ENCODE data around the gene MAMSTR.
"Not testable (repeated sequence)": the region's sequence is repeated elsewhere in the genome, so short reads cannot be mapped to it uniquely, and the experiment has no call there.

MAMSTR gene

DNA sequence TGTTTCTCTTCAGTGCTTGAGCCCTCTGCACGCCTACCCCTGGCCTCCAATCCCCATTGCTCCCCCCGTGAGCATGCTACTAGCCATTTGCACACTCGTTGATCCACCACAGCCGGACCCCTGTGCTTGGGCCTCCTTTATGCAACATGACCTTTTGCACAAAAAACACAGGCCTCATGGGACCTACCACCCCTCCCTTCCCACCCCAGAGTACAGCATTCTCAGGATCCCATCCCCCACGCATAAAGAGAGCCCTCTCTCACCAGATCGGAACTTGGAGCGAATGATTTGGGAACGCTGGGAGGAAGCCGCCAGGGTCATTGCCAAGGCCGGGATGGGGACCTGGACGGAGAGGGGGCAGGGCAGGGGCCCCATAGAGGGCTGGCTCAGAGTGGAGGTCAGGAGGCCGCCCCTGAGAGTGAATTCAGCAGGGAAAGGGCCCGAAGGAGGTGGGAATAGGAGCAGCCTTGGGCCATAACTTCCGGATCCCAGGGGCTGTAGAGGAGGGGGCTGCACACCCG is 754 bp downstream of the MAMSTR start:
- H3F3A ChIP-seq (ENCODE audit: insufficient read depth, low read length), result no peaks in the 10 kb centered on the region
- no peak overlapping the region for H3K4me2 ChIP-seq (ENCODE audit: low read length)
- H3K9me3 ChIP-seq (ENCODE audit: low read length), result no peaks in the 10 kb centered on the region
- no peak overlapping the region for H3K9ac ChIP-seq (ENCODE audit: low read length)
- H2AFZ ChIP-seq (ENCODE audit: low read length), result no peak overlapping the region
- H3K9me2 ChIP-seq (ENCODE audit: low read depth, low read length), result no peaks in the 10 kb centered on the region
- H3K27me3 ChIP-seq (ENCODE audit: insufficient read depth, low read length), result no peaks in the 10 kb centered on the region
- no peak overlapping the region for H3K4me3 ChIP-seq (ENCODE audit: low read depth, low read length, poor library complexity, severe bottlenecking)
- H3K4me1 ChIP-seq (ENCODE audit: insufficient read depth, low read length, severe bottlenecking), result peaks cover 32% of the 10 kb centered on the region
- TF ChIP-seq, protein P1, sequence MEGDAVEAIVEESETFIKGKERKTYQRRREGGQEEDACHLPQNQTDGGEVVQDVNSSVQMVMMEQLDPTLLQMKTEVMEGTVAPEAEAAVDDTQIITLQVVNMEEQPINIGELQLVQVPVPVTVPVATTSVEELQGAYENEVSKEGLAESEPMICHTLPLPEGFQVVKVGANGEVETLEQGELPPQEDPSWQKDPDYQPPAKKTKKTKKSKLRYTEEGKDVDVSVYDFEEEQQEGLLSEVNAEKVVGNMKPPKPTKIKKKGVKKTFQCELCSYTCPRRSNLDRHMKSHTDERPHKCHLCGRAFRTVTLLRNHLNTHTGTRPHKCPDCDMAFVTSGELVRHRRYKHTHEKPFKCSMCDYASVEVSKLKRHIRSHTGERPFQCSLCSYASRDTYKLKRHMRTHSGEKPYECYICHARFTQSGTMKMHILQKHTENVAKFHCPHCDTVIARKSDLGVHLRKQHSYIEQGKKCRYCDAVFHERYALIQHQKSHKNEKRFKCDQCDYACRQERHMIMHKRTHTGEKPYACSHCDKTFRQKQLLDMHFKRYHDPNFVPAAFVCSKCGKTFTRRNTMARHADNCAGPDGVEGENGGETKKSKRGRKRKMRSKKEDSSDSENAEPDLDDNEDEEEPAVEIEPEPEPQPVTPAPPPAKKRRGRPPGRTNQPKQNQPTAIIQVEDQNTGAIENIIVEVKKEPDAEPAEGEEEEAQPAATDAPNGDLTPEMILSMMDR (IDR thresholded peaks at IDR 0.05; ENCODE audit: low read length), result no peak
- no peak for TF ChIP-seq EZH2 (IDR thresholded peaks at IDR 0.05; ENCODE audit: borderline replicate concordance, low read length)
- H3K36me3 ChIP-seq (ENCODE audit: insufficient read depth, low read length), result no peaks in the 10 kb centered on the region
- no peaks in the 10 kb centered on the region for H3K79me2 ChIP-seq (ENCODE audit: insufficient read depth, low read length)
- H4K20me1 ChIP-seq (ENCODE audit: insufficient read depth, low read length), result no peaks in the 10 kb centered on the region
- no peak overlapping the region for H3K27ac ChIP-seq (ENCODE audit: low read depth, low read length, poor library complexity, severe bottlenecking)

DNA sequence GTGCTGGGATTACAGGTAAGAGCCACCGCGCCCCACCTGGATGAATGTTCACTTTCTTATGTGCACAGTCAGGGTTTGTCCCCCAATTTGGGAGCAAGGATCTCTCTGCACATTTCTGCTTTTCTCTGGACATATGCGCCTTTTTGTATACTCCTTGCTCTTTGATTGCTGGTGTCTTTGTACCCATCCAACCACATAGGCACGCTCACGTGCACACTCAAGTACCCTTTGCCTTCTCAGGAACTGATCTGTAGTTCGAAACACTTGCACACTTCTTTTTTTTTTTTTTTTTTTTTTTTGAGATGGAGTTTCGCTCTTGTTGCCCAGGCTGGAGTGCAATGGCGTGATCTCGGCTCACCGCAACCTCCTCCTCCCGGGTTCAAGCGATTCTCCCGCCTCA is 1.4 kb downstream of the MAMSTR start:
- H3K9me2 ChIP-seq (ENCODE audit: low read depth, low read length); H2AFZ ChIP-seq (ENCODE audit: low read length); H3K27me3 ChIP-seq (ENCODE audit: insufficient read depth, low read length); H3K36me3 ChIP-seq (ENCODE audit: insufficient read depth, low read length); H3K9me3 ChIP-seq (ENCODE audit: low read length); H3K27ac ChIP-seq (ENCODE audit: low read depth, low read length, poor library complexity, severe bottlenecking); H3F3A ChIP-seq (ENCODE audit: insufficient read depth, low read length); H3K9ac ChIP-seq (ENCODE audit: low read length); H4K20me1 ChIP-seq (ENCODE audit: insufficient read depth, low read length); H3K4me3 ChIP-seq (ENCODE audit: low read depth, low read length, poor library complexity, severe bottlenecking); H3K4me2 ChIP-seq (ENCODE audit: low read length); H3K79me2 ChIP-seq (ENCODE audit: insufficient read depth, low read length): not testable (repeated sequence)
- H3K4me1 ChIP-seq (ENCODE audit: insufficient read depth, low read length, severe bottlenecking), result peaks cover 39% of the 10 kb centered on the region

DNA sequence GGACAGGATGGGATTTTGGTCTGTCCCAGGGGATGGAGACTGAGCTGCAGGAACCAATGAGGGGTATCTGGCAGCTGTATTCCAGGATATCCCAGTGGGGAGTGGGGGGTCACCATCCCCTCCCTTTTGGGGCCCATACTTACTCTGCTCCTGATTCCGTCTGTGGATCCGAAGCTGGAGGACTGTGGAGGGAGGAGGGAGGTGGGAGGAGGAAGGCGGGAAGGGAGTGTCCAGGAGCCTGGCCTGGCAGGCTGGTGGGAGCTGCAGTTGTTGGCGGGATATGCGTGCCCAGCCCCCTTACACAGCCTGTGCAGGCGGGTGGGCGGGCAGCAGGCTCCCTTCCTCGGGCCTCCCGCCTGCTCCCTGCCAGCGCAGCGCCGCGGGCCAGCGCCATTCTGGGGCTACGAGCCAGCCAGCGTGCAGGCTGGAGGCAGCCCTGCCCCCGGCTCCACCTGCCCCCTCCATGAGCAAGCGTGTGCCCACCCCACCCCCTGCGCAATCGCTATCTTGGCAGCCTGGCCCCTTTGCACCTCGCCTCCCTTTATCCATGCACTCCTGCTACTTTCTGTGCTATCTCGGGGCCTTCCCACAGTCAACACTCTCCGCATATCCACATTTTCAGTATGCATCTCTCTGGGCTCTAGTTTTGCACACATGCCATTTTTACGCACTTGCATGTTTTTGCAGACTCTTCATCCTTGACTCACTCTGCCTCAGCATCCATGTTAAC is 2.8 kb downstream of the MAMSTR start:
- H3K4me2 ChIP-seq (ENCODE audit: low read length), result no peak overlapping the region
- no peaks in the 10 kb centered on the region for H3K9me2 ChIP-seq (ENCODE audit: low read depth, low read length)
- H3K4me3 ChIP-seq (ENCODE audit: low read depth, low read length, poor library complexity, severe bottlenecking), result no peak overlapping the region
- no peaks in the 10 kb centered on the region for H3K36me3 ChIP-seq (ENCODE audit: insufficient read depth, low read length)
- no peak for TF ChIP-seq EZH2 (IDR thresholded peaks at IDR 0.05; ENCODE audit: borderline replicate concordance, low read length)
- TF ChIP-seq, protein P1 (IDR thresholded peaks at IDR 0.05; ENCODE audit: low read length), result no peak
- H3K9ac ChIP-seq (ENCODE audit: low read length), result no peak overlapping the region
- H2AFZ ChIP-seq (ENCODE audit: low read length), result no peak overlapping the region
- no peak overlapping the region for H3K27ac ChIP-seq (ENCODE audit: low read depth, low read length, poor library complexity, severe bottlenecking)
- H3K79me2 ChIP-seq (ENCODE audit: insufficient read depth, low read length), result no peaks in the 10 kb centered on the region
- H3K9me3 ChIP-seq (ENCODE audit: low read length), result no peaks in the 10 kb centered on the region
- no peaks in the 10 kb centered on the region for H3F3A ChIP-seq (ENCODE audit: insufficient read depth, low read length)
- no peaks in the 10 kb centered on the region for H4K20me1 ChIP-seq (ENCODE audit: insufficient read depth, low read length)
- H3K27me3 ChIP-seq (ENCODE audit: insufficient read depth, low read length), result no peaks in the 10 kb centered on the region
- H3K4me1 ChIP-seq (ENCODE audit: insufficient read depth, low read length, severe bottlenecking), result peaks cover 40% of the 10 kb centered on the region
